KMS-11 (cell line): ENCODE data around the gene CFAP74.

ENCODE experiments used
- H2AFZ ChIP-seq: fragments of 200-600 bp; sonication (generic); 2 replicates; pipeline ENCODE4 v1.6.1; 2016; ENCODE audit warnings: antibody characterized with exemption, mixed run types, low read depth
- H3K27ac ChIP-seq: fragments of 200-600 bp; sonication (generic); 2 replicates; pipeline ENCODE4 v1.6.1; 2016; ENCODE audit warnings: mild to moderate bottlenecking, mixed run types
- H3K27me3 ChIP-seq: fragments of 200-600 bp; sonication (generic); 2 replicates; pipeline ENCODE4 v1.6.1; 2017; ENCODE audit warnings: mild to moderate bottlenecking, low read depth, mixed run types, moderate library complexity; ENCODE audit not compliant: insufficient read depth
- H3K36me3 ChIP-seq: fragments of 200-600 bp; sonication (generic); 2 replicates; pipeline ENCODE4 v1.6.1; 2017; ENCODE audit warnings: mild to moderate bottlenecking, mixed run types; ENCODE audit not compliant: insufficient read depth
- H3K4me1 ChIP-seq: fragments of 200-600 bp; sonication (generic); 2 replicates; pipeline ENCODE4 v1.6.1; 2016; ENCODE audit warnings: mild to moderate bottlenecking, low read depth, mixed run types; ENCODE audit not compliant: poor library complexity, severe bottlenecking
- H3K4me2 ChIP-seq: fragments of 200-600 bp; sonication (generic); 2 replicates; pipeline ENCODE4 v1.7.0; 2016; ENCODE audit warnings: mild to moderate bottlenecking, mixed run types
- H3K4me3 ChIP-seq: fragments of 200-600 bp; sonication (generic); IDR thresholded peaks from 2 replicates; pipeline ENCODE4 v1.6.1; 2017; ENCODE audit warnings: low read depth, low read length, mixed read lengths; ENCODE audit not compliant: insufficient read depth
- H3K79me2 ChIP-seq: fragments of 200-600 bp; sonication (generic); 2 replicates; pipeline ENCODE4 v1.6.1; 2016; ENCODE audit warnings: low read depth, mixed run types; ENCODE audit not compliant: insufficient read depth
- H3K9ac ChIP-seq: fragments of 200-600 bp; sonication (generic); 2 replicates; pipeline ENCODE4 v1.6.1; 2016; ENCODE audit warnings: mild to moderate bottlenecking, mixed run types
- H4K20me1 ChIP-seq: fragments of 200-600 bp; sonication (generic); 2 replicates; pipeline ENCODE4 v1.6.1; 2016; ENCODE audit warnings: mild to moderate bottlenecking, mixed run types; ENCODE audit not compliant: insufficient read depth
- TF ChIP-seq, protein P1 (sequence below): fragments of 200-600 bp; sonication (generic); conservative IDR thresholded peaks from 2 replicates; pipeline ENCODE4 v1.6.1; 2017; ENCODE audit warnings: low read depth, mild to moderate bottlenecking, antibody characterized with exemption, low read length, moderate library complexity, mixed read lengths

Gene CFAP74

DNA sequence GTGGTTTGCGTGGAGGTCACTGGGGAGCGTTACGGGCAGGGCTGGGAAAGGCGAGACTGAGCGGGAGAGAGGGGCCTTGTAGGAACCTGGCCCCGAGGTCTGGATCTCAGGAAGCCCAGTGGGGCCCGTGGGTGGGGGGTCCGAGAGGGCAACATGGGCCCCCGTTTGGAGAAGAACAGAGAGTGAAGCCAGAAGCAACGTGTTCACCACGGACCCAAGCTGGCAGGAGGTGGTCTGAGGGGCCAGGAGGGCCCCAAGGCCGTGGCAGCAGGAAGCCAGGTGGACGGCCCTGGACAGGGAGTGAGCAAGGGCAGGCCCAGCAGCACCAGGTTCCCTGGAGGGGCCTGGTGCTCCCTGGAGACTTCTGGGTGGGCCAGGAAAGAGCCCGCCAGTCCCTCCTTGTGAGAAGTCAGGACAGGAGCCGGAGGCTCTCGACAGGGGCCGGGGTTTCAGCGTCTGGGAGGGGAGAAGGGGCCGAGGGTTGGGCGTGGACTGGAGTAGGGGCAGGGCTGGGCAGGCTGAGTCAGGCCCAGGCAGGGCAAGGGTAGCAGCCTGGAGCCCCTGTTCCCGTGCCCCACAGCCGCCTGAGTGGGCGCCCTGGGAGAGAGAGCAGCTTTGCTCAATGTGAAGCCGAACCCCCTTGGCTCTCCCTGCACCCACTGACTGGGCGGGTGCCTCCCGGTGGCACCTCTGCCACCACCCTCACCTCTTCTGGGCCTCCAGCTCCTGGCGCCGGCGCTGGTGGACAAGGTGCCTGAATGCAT, 33.5 kb downstream of the CFAP74 start:
- no peaks in the 10 kb centered on the region for H4K20me1 ChIP-seq
- no peak overlapping the region for H3K4me3 ChIP-seq
- no peak overlapping the region for H3K9ac ChIP-seq
- peaks cover 61% of the 10 kb centered on the region for H3K27me3 ChIP-seq
- H2AFZ ChIP-seq: no peak overlapping the region
- H3K36me3 ChIP-seq: no peaks in the 10 kb centered on the region
- H3K4me1 ChIP-seq: no peaks in the 10 kb centered on the region
- TF ChIP-seq, protein P1, sequence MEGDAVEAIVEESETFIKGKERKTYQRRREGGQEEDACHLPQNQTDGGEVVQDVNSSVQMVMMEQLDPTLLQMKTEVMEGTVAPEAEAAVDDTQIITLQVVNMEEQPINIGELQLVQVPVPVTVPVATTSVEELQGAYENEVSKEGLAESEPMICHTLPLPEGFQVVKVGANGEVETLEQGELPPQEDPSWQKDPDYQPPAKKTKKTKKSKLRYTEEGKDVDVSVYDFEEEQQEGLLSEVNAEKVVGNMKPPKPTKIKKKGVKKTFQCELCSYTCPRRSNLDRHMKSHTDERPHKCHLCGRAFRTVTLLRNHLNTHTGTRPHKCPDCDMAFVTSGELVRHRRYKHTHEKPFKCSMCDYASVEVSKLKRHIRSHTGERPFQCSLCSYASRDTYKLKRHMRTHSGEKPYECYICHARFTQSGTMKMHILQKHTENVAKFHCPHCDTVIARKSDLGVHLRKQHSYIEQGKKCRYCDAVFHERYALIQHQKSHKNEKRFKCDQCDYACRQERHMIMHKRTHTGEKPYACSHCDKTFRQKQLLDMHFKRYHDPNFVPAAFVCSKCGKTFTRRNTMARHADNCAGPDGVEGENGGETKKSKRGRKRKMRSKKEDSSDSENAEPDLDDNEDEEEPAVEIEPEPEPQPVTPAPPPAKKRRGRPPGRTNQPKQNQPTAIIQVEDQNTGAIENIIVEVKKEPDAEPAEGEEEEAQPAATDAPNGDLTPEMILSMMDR: no peak
- H3K79me2 ChIP-seq: no peaks in the 10 kb centered on the region
- no peak overlapping the region for H3K27ac ChIP-seq
- no peak overlapping the region for H3K4me2 ChIP-seq

DNA sequence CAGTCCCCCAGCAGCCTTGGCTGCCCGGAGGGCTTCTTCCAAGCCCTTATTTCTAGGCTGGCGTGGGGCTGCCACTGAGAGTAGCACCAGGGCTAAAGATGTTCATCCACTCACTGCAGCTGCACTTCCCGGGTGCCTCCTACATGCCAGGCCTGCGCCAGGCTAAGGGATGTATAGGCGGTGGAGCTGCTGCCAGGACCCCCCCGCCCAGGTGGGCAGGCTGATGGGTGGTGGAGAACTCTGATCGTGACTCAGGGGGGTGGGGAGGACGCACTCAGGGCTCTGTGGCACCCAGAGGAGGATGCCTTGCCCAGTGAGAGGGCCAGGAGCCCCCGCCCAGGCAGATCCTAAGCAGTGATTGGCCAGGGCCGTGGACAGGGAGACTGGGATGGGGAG, 34.1 kb downstream of the CFAP74 start:
- Histone ChIP-seq H2AFZ (no peak overlapping the region), H3K27me3 (peaks cover 61% of the 10 kb centered on the region), H3K9ac (no peak overlapping the region), H4K20me1 (no peaks in the 10 kb centered on the region), H3K4me2 (no peak overlapping the region), H3K4me3 (no peak overlapping the region), H3K36me3 (no peaks in the 10 kb centered on the region), H3K79me2 (no peaks in the 10 kb centered on the region), H3K4me1 (no peaks in the 10 kb centered on the region), H3K27ac (no peak overlapping the region)
- TF ChIP-seq, protein P1: no peak

DNA sequence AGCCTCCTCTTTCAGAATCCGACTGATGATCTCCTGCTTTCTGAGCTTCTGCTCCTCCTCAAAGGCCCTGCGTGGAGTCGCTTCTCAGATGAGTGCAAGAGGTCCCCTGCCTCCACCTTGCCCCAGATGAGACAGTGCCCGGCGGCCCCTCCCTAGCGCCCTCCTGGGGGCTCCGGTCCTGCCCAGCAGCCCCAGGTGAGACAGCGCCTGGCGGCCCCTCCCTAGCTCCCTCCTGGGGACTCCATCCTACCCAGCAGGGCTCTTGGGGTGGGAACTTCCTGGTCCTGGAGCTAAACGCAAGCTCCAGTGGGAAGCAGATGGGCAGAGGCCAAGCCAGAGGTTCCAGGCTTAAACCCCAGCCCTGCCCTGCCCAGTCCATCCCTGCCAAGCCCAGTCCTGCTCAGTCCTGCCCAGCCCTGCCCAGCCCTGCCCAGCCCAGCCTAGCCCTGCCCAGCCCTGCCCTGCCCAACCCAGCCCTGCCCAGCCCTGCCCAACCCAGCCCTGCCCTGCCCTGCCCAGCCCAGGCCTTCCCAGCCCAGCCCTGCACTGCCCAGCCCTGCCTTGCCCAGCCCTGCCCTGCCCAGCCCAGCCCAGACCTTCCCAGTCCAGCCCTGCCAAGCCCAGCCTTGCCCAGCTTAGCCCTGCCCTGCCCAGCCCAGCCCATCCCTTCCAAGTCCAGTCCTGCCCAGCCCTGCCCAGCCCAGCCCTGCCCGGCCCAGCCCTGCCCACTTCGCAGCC, 34.6 kb downstream of the CFAP74 start:
- H3K4me1 ChIP-seq: no peaks in the 10 kb centered on the region
- no peak overlapping the region for H2AFZ ChIP-seq
- H3K9ac ChIP-seq: no peak overlapping the region
- no peak overlapping the region for H3K4me3 ChIP-seq
- no peak overlapping the region for H3K27ac ChIP-seq
- H3K36me3 ChIP-seq: no peaks in the 10 kb centered on the region
- no peak overlapping the region for H3K4me2 ChIP-seq
- H4K20me1 ChIP-seq: no peaks in the 10 kb centered on the region
- TF ChIP-seq, protein P1: no peak
- peaks cover 62% of the 10 kb centered on the region for H3K27me3 ChIP-seq
- H3K79me2 ChIP-seq: no peaks in the 10 kb centered on the region

DNA sequence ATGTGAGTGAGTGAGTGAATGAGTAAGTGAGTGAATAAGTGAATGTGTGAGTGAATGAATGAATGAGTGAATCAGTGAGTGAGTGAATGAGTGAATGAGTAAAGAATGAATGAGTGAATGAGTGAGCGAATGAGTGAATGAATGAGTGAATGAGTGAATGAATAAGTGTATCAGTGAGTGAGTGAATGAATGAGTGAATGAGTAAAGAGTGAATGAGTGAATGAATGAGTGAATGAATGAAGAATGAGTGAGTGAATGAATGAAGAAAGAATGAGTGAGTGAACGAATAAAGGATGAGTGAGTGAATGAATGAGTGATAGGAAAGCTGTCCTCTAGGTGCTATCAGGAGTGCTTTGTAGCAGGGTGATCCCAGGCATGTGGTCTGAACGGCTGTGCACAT, 35.7 kb downstream of the CFAP74 start:
- Histone ChIP-seq H3K4me1 (no peaks in the 10 kb centered on the region), H3K4me2 (no peak overlapping the region), H3K36me3 (no peaks in the 10 kb centered on the region), H3K9ac (no peak overlapping the region), H4K20me1 (no peaks in the 10 kb centered on the region), H3K27me3 (peaks cover 63% of the 10 kb centered on the region), H3K79me2 (no peaks in the 10 kb centered on the region), H2AFZ (no peak overlapping the region), H3K27ac (no peak overlapping the region), H3K4me3 (no peak overlapping the region)
- TF ChIP-seq, protein P1: no peak
